ENCODE measurements around the gene ARHGAP26.

Gene ARHGAP26

GRCh38 chr5:142743592-142744441 is 26.4 kb upstream of the ARHGAP26 start:
- no peak for TF ChIP-seq EZH2 (IDR thresholded peaks at IDR 0.05; ENCODE audit: borderline replicate concordance, low read length)
- TF ChIP-seq, protein P1, sequence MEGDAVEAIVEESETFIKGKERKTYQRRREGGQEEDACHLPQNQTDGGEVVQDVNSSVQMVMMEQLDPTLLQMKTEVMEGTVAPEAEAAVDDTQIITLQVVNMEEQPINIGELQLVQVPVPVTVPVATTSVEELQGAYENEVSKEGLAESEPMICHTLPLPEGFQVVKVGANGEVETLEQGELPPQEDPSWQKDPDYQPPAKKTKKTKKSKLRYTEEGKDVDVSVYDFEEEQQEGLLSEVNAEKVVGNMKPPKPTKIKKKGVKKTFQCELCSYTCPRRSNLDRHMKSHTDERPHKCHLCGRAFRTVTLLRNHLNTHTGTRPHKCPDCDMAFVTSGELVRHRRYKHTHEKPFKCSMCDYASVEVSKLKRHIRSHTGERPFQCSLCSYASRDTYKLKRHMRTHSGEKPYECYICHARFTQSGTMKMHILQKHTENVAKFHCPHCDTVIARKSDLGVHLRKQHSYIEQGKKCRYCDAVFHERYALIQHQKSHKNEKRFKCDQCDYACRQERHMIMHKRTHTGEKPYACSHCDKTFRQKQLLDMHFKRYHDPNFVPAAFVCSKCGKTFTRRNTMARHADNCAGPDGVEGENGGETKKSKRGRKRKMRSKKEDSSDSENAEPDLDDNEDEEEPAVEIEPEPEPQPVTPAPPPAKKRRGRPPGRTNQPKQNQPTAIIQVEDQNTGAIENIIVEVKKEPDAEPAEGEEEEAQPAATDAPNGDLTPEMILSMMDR (IDR thresholded peaks at IDR 0.05; ENCODE audit: low read length), result no peak
- Histone ChIP-seq H3K36me3 (ENCODE audit: insufficient read depth, low read length) (no peaks in the 10 kb centered on the region), H3K9me2 (ENCODE audit: low read depth, low read length) (no peaks in the 10 kb centered on the region), H3K4me2 (ENCODE audit: low read length) (no peak overlapping the region), H3K27me3 (ENCODE audit: insufficient read depth, low read length) (no peaks in the 10 kb centered on the region), H3K9ac (ENCODE audit: low read length) (no peak overlapping the region), H3F3A (ENCODE audit: insufficient read depth, low read length) (no peaks in the 10 kb centered on the region), H3K4me1 (ENCODE audit: insufficient read depth, low read length, severe bottlenecking) (no peaks in the 10 kb centered on the region), H2AFZ (ENCODE audit: low read length) (no peak overlapping the region), H3K9me3 (ENCODE audit: low read length) (no peaks in the 10 kb centered on the region), H4K20me1 (ENCODE audit: insufficient read depth, low read length) (no peaks in the 10 kb centered on the region), H3K4me3 (ENCODE audit: low read depth, low read length, poor library complexity, severe bottlenecking) (no peak overlapping the region), H3K79me2 (ENCODE audit: insufficient read depth, low read length) (no peaks in the 10 kb centered on the region), H3K27ac (ENCODE audit: low read depth, low read length, poor library complexity, severe bottlenecking) (no peak overlapping the region)

- Histone ChIP-seq H3K9me3 (ENCODE audit: low read length) (no peaks in the 10 kb centered on the region), H3K9ac (ENCODE audit: low read length) (no peak overlapping the region), H3K9me2 (ENCODE audit: low read depth, low read length) (no peaks in the 10 kb centered on the region), H3K27ac (ENCODE audit: low read depth, low read length, poor library complexity, severe bottlenecking) (no peak overlapping the region), H3K4me1 (ENCODE audit: insufficient read depth, low read length, severe bottlenecking) (no peaks in the 10 kb centered on the region), H4K20me1 (ENCODE audit: insufficient read depth, low read length) (no peaks in the 10 kb centered on the region), H2AFZ (ENCODE audit: low read length) (no peak overlapping the region), H3K36me3 (ENCODE audit: insufficient read depth, low read length) (no peaks in the 10 kb centered on the region), H3K27me3 (ENCODE audit: insufficient read depth, low read length) (no peaks in the 10 kb centered on the region), H3F3A (ENCODE audit: insufficient read depth, low read length) (no peaks in the 10 kb centered on the region), H3K4me3 (ENCODE audit: low read depth, low read length, poor library complexity, severe bottlenecking) (no peak overlapping the region), H3K79me2 (ENCODE audit: insufficient read depth, low read length) (no peaks in the 10 kb centered on the region), H3K4me2 (ENCODE audit: low read length) (no peak overlapping the region)
- TF ChIP-seq, protein P1 (IDR thresholded peaks at IDR 0.05; ENCODE audit: low read length), result no peak
- no peak for TF ChIP-seq EZH2 (IDR thresholded peaks at IDR 0.05; ENCODE audit: borderline replicate concordance, low read length)
These were observed 24.9 kb upstream of the ARHGAP26 start for GRCh38 chr5:142745268-142745667.

DNA sequence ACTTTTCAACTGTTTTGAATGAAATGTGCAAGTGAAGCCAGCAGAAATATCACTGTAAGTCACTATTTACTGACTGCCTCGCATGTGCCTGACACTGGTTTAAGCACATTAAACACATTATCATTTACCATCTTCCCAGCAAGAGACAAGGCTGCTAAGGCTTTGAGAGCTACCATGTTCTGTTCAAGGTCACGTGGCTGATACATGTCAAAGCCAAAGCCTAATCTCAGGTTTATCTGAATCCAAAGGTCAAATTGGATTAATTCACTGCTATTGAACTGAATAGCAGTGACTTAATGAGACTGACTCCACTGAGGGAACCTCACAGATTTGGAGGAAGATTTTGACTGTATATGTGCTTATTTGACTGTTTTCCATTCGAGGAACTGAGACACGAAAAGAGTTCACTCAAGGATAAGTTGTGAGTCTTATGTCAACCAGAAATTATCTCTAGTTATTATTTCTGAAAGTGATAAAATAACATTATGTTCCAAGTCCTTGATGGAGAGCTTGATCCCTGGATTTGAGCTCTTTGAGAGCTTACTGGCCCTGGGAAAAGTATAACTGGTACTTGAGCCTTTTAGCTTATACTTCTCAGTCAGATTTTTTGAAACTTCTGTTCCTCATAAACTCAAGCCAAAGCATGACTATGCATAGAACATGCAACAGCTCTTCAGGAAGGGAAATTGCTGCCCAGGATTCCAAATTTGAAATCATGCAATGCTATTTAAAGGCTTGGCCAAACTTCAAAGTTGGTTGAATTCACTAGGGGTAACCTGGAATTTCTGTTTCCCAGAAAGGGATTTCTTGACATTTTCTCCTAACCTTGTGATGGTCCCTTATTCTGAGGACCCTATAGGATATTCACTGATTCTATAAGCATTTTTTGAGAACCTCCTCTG is 23.4 kb upstream of the ARHGAP26 start:
- Histone ChIP-seq H3K4me3 (ENCODE audit: low read depth, low read length, poor library complexity, severe bottlenecking) (no peak overlapping the region), H3K4me2 (ENCODE audit: low read length) (no peak overlapping the region), H3K27me3 (ENCODE audit: insufficient read depth, low read length) (no peaks in the 10 kb centered on the region), H3K79me2 (ENCODE audit: insufficient read depth, low read length) (no peaks in the 10 kb centered on the region), H4K20me1 (ENCODE audit: insufficient read depth, low read length) (no peaks in the 10 kb centered on the region), H3K9me3 (ENCODE audit: low read length) (no peaks in the 10 kb centered on the region), H3K27ac (ENCODE audit: low read depth, low read length, poor library complexity, severe bottlenecking) (no peak overlapping the region), H2AFZ (ENCODE audit: low read length) (no peak overlapping the region), H3K9ac (ENCODE audit: low read length) (no peak overlapping the region), H3F3A (ENCODE audit: insufficient read depth, low read length) (no peaks in the 10 kb centered on the region), H3K36me3 (ENCODE audit: insufficient read depth, low read length) (no peaks in the 10 kb centered on the region), H3K9me2 (ENCODE audit: low read depth, low read length) (no peaks in the 10 kb centered on the region), H3K4me1 (ENCODE audit: insufficient read depth, low read length, severe bottlenecking) (no peaks in the 10 kb centered on the region)
- no peak for TF ChIP-seq EZH2 (IDR thresholded peaks at IDR 0.05; ENCODE audit: borderline replicate concordance, low read length)
- TF ChIP-seq, protein P1 (IDR thresholded peaks at IDR 0.05; ENCODE audit: low read length), result no peak
